Measurements from ENCODE around the gene COL4A2.

COL4A2 gene

GRCh38 chr13:110407021-110407420 is 99.9 kb downstream of the COL4A2 start:
- DNase-seq, result no peak

GRCh38 chr13:110407531-110407930 is 100.4 kb downstream of the COL4A2 start:
- no peak for DNase-seq

GRCh38 chr13:110408286-110408685 is 101.2 kb downstream of the COL4A2 start:
- no peak for DNase-seq

GRCh38 chr13:110409581-110409992 is 102.5 kb downstream of the COL4A2 start:
- no peak for DNase-seq

GRCh38 chr13:110410000-110410399 is 102.9 kb downstream of the COL4A2 start:
- DNase-seq, result no peak

GRCh38 chr13:110410936-110411687 is 104.0 kb downstream of the COL4A2 start:
- DNase-seq, result no peak

- no peak for DNase-seq
These were observed 104.6 kb downstream of the COL4A2 start for GRCh38 chr13:110411688-110412059.

- DNase-seq, result peak; percentile 66
These were observed 105.2 kb downstream of the COL4A2 start for GRCh38 chr13:110412132-110412914.

- DNase-seq, result no peak
These were observed 106.1 kb downstream of the COL4A2 start for GRCh38 chr13:110413016-110413675.

GRCh38 chr13:110413676-110414040 is 106.6 kb downstream of the COL4A2 start:
- DNase-seq, result no peak

GRCh38 chr13:110414283-110414682 is 107.2 kb downstream of the COL4A2 start:
- no peak for DNase-seq

- no peak for DNase-seq
These were observed 107.8 kb downstream of the COL4A2 start for GRCh38 chr13:110414931-110415330.

- peak; percentile 30 for DNase-seq
These were observed 108.6 kb downstream of the COL4A2 start for GRCh38 chr13:110415669-110416068.

- no peak for DNase-seq
These were observed 109.3 kb downstream of the COL4A2 start for GRCh38 chr13:110416131-110417025.

- no peak for DNase-seq
These were observed 111.9 kb downstream of the COL4A2 start for GRCh38 chr13:110418944-110419343.

GRCh38 chr13:110419381-110419791 is 112.3 kb downstream of the COL4A2 start:
- no peak for DNase-seq

GRCh38 chr13:110419946-110420345 is 112.9 kb downstream of the COL4A2 start:
- DNase-seq, result no peak

- DNase-seq, result no peak
These were observed 113.5 kb downstream of the COL4A2 start for GRCh38 chr13:110420626-110421025.

- no peak for DNase-seq
These were observed 114.0 kb downstream of the COL4A2 start for GRCh38 chr13:110421061-110421460.

GRCh38 chr13:110421696-110422385 is 114.8 kb downstream of the COL4A2 start:
- DNase-seq, result no peak

- DNase-seq, result no peak
These were observed 116.0 kb downstream of the COL4A2 start for GRCh38 chr13:110422913-110423688.
